Spleen (tissue), 7 donors: ENCODE results near the gene TTLL12.

Source experiments
- POLR2A ChIP-seq, 3 donors: fragments of 450-650 bp; IDR thresholded peaks; one replicate each; pipeline ENCODE4 v1.5.1; 2017; ENCODE audit warnings: antibody characterized with exemption in 3 of 3, mild to moderate bottlenecking in 1 of 3
- POLR2AphosphoS5 ChIP-seq, 3 donors: sonication (generic); formaldehyde crosslinking; IDR thresholded peaks; one replicate each; pipeline ENCODE4 v1.5.1; 2017; ENCODE audit warnings: antibody characterized with exemption in 3 of 3
- TF ChIP-seq, protein P1 (sequence below), 11 experiments: fragments of 200-600 bp in 7 of 11; fragments of 450-650 bp in 4 of 11; sonication (generic) in 4 of 11; IDR thresholded peaks in 8 of 11; conservative IDR thresholded peaks in 3 of 11; 1 replicate in 7 of 11; 2 replicates in 4 of 11; pipeline versions ENCODE4 v1.4.0 to v1.8.0; 2016 to 2021; ENCODE audit warnings: antibody characterized with exemption in 11 of 11, inconsistent platforms in 4 of 11, mild to moderate bottlenecking in 1 of 11
- donor health status: DM: no; HTN: no; CAD: no; lungs with moderate emphysema.
- donor health status: DM: no; HTN: no; CAD: no.
- donor health status: DM: no; HTN: no; CAD: no.

DNA sequence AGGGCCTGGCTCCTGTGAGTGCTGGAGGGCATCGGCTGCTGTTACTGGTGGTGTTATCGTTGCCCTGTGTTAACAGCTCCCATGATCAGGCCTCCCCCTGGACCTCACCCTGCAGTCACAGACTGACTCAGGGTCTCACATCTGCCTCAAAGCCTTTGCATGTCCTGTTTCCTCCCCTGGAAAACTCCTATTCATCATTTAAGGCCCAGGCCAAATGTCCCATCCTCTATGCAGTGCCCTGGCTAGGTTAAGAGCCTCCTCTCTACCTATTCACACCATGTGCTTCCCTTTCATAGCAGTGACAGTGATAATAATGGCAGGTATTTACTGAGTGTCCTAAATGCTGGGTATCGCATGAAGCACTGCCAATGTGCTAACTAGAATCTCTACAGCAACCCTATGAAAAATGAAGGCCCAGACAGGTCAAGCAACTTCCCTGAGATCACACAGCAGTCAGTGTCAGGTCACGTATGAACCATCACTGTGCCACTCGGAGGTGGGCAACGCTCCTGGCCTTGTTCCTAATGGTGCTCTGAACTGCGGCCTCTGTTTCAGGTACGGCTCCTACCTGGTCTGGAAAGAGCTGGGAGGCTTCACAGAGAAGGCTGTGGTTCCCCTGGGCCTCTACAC, 26.3 kb downstream of the TTLL12 start:
- TF ChIP-seq POLR2A (IDR thresholded peaks at IDR 0.05) (no peak), POLR2AphosphoS5 (IDR thresholded peaks at IDR 0.05) (no peak)
- TF ChIP-seq, protein P1, sequence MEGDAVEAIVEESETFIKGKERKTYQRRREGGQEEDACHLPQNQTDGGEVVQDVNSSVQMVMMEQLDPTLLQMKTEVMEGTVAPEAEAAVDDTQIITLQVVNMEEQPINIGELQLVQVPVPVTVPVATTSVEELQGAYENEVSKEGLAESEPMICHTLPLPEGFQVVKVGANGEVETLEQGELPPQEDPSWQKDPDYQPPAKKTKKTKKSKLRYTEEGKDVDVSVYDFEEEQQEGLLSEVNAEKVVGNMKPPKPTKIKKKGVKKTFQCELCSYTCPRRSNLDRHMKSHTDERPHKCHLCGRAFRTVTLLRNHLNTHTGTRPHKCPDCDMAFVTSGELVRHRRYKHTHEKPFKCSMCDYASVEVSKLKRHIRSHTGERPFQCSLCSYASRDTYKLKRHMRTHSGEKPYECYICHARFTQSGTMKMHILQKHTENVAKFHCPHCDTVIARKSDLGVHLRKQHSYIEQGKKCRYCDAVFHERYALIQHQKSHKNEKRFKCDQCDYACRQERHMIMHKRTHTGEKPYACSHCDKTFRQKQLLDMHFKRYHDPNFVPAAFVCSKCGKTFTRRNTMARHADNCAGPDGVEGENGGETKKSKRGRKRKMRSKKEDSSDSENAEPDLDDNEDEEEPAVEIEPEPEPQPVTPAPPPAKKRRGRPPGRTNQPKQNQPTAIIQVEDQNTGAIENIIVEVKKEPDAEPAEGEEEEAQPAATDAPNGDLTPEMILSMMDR (IDR thresholded peaks at IDR 0.05 in 8 of 11, conservative IDR thresholded peaks at IDR 0.05 in 3 of 11): no peak
